ENCODE measurements around the gene POLR3A.
A peak's percentile ranks its signal among the peaks of the same experiment; 100 is the strongest.

Gene POLR3A

GRCh38 chr10:78046711-78047269 is 17.5 kb upstream of the POLR3A start:
- no peak for DNase-seq (ENCODE audit: low spot score)

GRCh38 chr10:78045856-78046255 is 16.5 kb upstream of the POLR3A start:
- DNase-seq (ENCODE audit: low spot score), result no peak

- no peak for DNase-seq (ENCODE audit: low spot score)
Measured at GRCh38 chr10:78045237-78045636, 15.9 kb upstream of the POLR3A start.

GRCh38 chr10:78044699-78045098 is 15.4 kb upstream of the POLR3A start:
- no peak for DNase-seq (ENCODE audit: low spot score)

- DNase-seq (ENCODE audit: low spot score), result no peak
Measured at GRCh38 chr10:78044179-78044578, 14.9 kb upstream of the POLR3A start.

GRCh38 chr10:78042752-78043104 is 13.4 kb upstream of the POLR3A start:
- DNase-seq (ENCODE audit: low spot score), result no peak

- no peak for DNase-seq (ENCODE audit: low spot score)
Measured at GRCh38 chr10:78042058-78042751, 12.9 kb upstream of the POLR3A start.

- DNase-seq (ENCODE audit: low spot score), result no peak
Measured at GRCh38 chr10:78041170-78042057, 12.1 kb upstream of the POLR3A start.

- DNase-seq (ENCODE audit: low spot score), result no peak
Measured at GRCh38 chr10:78039743-78040142, 10.4 kb upstream of the POLR3A start.

GRCh38 chr10:78038791-78039547 is 9.7 kb upstream of the POLR3A start:
- no peak for DNase-seq (ENCODE audit: low spot score)

GRCh38 chr10:78038105-78038504 is 8.8 kb upstream of the POLR3A start:
- DNase-seq (ENCODE audit: low spot score), result no peak

- DNase-seq (ENCODE audit: low spot score), result no peak
Measured at GRCh38 chr10:78035933-78036583, 6.7 kb upstream of the POLR3A start.

- DNase-seq (ENCODE audit: low spot score), result no peak
Measured at GRCh38 chr10:78035437-78035836, 6.1 kb upstream of the POLR3A start.

- DNase-seq (ENCODE audit: low spot score), result no peak
Measured at GRCh38 chr10:78035025-78035424, 5.7 kb upstream of the POLR3A start.

GRCh38 chr10:78033637-78034470 is 4.5 kb upstream of the POLR3A start, which contains the start of gene RPS24:
Gene RPS24 (plus strand): TSS chr10:78033863. CDS start chr10:78033902, 39 bp downstream.
- DNase-seq (ENCODE audit: low spot score), result peak; percentile 98

- no peak for DNase-seq (ENCODE audit: low spot score)
Measured at GRCh38 chr10:78033387-78033636, 4.0 kb upstream of the POLR3A start.

- DNase-seq (ENCODE audit: low spot score), result peak; percentile 57
Measured at GRCh38 chr10:78028438-78029268, 662 bp downstream of the POLR3A start.

GRCh38 chr10:78025685-78026364 is 3.5 kb downstream of the POLR3A start:
- DNase-seq (ENCODE audit: low spot score), result peak; percentile 41

GRCh38 chr10:78023741-78024140 is 5.6 kb downstream of the POLR3A start:
- no peak for DNase-seq (ENCODE audit: low spot score)

GRCh38 chr10:78021201-78021600 is 8.1 kb downstream of the POLR3A start:
- DNase-seq (ENCODE audit: low spot score), result no peak

Measured in AG20443 (cell line).